IPS-NIHi7 (cell line): ENCODE data around the gene DDRGK1.

Source experiments
- DNase-seq: peaks from one replicate; pipeline ENCODE4 v3.0.0; 2012; ENCODE audit warnings: mixed read lengths; ENCODE audit errors: extremely low spot score

Gene DDRGK1

DNA sequence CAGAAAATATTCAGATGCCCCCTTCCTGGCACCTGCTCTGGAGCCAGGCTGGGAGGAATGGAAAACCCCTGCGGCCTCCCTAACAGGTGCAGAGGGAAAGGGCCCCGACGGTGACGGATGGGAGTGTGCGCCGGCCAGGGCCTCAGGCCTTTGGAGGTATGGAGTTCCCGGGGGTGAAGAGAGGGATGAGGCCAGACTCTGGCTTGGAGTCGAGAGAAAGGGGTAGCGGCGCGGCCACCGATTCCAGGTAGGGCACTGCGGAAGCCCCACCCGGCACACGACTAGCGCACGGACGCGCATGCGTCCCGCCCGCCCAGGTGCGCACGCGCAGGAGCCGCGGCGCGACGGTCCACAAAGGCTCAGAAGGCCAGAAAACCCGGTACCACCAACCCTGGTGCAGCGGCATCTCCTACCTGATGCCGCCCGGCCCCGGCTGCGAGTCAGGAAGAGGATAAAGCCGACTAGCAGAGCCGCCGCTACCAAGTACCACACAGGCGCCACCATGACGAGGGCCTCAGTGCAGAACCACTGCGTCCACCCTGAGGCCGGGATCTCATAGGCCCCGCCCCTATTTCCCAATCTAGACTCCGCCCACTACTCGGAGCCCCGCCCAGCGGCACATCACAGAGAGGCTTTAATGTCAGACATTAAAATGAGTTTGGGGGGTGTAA lies at the start of gene DDRGK1:
TSS of gene DDRGK1 (minus strand) at position 559 of the 671 bp plus-strand sequence. CDS start at position 504, 55 bp downstream.
- DNase-seq = peak; percentile 93

DNA sequence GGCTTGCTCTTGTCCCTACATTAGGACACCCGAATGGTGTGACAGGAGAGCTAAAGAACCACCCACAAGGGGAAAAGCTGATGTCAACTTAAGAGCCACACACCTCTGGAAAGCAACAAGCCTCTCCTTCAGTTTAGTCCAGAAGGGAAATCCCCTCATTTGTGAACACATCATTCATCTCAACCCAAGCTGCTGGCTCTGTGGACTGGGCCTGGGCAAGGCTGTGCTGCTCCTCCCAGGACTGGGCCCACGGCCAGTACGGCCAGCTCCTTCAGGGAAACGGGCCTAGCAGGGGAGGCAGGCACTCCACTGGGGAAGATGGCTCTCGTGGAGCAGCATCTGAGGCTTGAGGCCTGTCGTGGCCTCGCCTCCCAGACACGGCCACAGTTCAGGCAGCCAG lies 47.3 kb upstream of the DDRGK1 start:
- no peak for DNase-seq

DNA sequence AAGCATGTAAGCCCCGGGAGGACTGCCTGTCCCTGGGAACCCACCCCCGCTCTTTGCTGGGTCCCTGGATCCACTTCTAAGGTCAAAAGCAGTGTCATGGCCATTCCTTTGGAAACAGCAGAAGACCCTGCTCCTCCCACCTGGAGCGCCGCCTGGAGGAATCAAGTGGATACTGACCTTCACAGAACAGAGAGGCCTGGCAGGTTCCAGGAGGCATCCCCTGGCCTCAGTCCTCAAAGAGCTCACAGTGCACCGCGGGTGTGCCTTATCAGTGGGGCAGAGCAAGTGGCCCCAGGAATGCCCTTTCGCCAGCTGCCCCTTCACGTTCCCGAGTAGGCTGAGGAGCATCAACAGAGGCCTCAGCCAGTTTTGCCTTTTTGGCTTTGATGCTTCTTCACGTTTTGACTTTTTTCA lies 45.6 kb upstream of the DDRGK1 start:
- peak; percentile 92 for DNase-seq

DNA sequence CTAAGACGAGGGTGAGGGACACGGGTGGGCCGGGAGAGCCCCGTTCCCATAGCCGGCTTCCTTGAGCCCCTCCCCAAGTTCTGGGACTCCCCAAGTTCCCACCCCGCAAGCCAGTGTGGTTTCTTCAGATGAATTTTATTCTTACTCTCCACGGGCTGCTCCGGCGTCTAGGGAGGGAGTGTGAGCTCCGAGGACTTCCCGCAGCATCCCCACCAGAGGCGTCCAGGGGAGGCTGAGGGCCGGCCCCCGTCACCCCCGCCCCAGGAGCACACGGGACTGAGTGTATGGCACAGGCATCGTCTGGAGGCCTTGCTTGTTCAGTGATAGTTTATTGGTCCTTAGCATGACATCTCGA lies 44.5 kb upstream of the DDRGK1 start:
- peak; percentile 22 for DNase-seq

DNA sequence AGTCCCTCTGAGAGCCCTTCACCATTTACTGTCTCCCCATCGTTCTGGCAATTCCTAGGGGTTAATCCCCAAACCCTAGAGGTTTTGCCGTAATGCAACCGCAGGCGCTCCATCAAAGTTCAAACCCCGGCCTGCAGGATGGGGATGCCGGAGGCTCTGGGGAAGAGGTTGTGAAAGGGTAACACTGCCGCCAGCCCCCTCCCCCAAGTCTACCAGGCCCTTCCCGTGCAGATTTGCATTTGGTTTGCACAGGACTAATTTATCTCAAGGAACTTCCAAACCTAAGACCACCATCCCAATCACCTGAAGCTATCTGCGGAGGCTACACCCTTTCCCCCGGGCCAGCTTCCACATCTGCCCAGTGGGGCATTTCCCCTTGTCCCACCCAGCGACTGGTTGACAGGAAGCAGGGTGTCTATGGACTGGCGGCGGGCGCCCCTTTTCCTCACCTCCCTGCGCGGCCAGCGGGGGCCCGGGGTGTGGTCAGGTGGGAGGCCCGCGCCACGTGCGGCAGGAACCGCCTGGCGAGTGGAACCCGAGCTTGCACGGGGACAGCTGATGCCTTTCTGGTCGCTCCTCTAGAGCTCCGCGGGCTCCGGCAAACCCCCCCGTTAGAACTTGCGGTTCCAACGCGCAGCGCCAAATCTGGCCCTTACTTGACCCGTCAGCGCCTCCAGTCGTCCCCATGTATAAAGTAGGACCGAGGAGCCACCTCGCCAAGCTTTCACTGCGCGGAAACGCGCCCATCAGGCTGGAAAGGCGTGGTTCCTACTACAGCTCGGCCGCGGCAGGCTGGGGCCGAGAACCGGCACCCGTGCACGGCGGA lies 43.9 kb upstream of the DDRGK1 start:
- peak; percentile 75 for DNase-seq

DNA sequence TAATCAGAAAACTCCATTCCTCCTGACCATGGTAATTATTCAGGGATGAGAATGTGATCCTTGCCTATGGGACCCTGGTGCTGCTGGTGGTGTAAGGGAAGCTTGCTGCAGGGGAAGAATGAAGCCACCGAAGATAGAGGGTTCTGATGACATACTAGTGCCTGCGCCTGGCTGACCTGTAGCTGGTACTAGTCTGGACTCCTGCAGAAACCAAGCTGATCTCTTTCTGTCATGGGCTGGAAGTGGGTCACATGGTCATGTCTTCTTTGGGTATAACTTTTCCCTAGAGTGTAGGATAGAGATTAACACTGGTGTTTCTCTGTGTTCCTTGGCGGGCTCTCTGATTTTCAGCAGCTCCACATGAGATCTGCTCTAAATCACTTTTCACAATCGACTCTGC lies 43.2 kb upstream of the DDRGK1 start:
- no peak for DNase-seq

DNA sequence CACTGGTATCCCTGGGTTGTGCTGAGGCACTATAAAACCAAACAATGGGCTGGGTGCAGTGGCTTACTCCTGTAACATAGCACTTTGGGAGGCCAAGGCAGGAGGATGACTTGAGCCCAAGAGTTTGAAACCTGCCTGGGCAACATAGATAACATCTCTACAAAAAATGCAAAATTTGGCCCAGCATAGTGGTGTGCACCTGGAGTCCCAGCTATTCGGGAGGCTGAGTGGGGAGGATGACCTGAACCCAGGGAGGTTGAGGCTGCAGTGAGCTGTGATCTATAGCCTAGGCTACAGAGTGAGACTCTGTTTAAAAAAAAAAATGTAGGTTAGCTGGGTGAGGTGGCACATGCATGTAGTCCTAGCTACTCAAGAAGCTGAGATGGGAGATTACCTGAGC lies 42.2 kb upstream of the DDRGK1 start:
- no peak for DNase-seq

DNA sequence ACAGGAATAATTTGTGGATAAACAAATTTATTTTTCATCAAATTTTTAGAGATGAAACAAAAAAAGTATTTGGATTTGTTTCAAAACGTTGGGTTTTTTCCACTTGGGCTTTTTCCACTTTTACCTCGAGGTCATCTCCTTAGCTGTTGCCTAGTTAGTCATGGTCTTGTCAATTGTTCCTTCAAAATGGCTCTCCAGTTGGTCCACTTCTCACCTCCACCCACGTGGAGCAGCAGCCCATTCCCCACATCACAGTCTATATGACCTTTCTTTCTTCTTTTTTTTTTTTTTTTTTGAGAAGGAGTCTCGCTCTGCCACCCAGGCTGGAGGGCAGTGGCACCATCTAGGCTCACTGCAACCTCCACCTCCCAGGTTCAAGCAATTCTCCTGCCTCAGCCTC lies 41.2 kb upstream of the DDRGK1 start:
- DNase-seq = no peak

DNA sequence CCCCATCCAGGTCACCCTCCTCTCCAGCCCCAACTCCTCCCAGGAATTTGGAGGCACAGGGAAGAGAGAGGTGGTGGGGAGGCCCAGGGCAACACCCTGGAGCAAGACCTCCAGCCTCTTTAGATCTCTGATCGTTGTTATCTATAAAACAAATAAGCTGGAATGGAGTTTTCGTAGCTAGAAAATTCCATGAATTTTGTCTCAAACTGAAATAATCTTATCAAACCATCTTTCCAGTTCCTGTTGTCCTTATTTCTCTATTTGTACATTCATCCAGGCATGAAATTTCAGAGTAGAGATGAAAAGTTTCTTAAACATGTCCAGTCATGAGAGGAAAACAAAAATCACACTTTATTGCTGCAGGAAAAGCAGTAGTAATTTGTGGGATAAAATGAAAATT lies 40.7 kb upstream of the DDRGK1 start:
- no peak for DNase-seq

DNA sequence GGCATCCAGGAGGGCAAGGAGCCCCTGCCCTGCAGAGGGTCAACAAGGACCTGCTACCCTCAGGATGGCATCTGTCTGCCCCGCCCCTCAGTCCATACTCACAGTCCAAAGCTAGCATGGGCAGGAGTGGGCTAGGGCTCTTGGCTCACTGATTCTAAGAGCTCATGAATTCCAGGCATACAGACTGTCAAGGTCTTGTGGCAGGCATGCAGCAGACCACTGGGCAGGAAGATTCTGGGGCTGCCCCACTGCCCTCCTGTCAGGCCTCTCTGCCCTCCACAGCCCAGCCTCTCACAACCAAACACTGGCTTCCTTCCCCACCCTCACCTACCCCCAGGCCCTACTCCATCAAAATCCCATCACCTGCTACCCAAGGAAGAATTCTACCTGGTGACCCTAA lies 40.1 kb upstream of the DDRGK1 start:
- no peak for DNase-seq

DNA sequence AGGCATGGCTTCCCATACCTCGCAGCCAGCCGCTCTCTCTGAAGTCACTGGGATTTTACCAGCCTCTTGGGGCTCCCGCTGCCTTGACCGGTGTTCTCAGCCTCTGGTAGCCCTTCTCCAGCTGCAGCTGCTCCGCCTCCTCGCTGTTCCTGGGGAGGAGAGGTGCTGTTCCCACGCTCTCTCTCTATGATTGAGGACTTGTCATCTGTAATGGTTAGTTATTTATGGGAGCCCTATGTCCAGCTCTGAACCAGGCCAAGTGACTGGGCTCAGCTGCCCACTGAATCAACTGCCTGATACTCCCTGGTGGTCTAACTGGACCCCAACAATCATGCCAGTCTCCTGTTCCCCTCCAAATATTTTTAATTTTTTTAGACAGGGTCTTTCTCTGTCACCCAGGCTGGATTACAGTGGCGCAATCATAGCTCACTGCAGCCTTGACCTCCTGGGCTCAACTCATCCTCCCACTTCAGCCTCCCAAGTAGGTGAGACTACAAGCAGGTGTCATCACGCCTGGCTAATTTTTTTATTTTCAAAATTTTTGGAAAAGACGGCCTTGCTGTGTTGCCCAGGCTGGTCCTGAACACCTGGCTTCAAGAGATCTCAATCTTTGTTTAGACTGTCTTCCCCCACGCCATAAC lies 39.4 kb upstream of the DDRGK1 start:
- DNase-seq = no peak

DNA sequence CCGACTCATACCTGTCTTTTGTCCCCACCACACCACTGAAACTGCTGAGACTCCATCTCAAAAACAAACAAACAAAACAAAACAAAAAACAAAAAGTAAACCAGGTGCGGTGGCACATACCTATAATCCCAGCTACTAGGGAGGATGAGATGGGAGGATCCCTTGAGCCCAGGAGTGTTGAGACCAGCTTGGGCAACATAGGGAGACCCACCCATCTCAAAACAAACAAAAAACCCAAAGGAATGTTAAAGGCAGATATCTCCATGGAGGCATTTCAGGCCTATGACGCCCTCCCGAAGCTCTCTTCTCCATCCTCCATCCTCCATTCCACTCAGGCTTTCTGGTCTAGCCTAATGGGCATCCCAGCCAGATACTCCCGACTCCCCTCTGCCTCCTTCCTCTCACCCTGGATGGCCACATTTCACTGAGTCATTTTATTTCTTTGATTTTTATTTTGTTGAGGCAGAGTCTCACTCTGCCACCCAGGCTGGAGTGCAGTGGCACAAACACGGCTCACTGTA lies 37.8 kb upstream of the DDRGK1 start:
- no peak for DNase-seq

DNA sequence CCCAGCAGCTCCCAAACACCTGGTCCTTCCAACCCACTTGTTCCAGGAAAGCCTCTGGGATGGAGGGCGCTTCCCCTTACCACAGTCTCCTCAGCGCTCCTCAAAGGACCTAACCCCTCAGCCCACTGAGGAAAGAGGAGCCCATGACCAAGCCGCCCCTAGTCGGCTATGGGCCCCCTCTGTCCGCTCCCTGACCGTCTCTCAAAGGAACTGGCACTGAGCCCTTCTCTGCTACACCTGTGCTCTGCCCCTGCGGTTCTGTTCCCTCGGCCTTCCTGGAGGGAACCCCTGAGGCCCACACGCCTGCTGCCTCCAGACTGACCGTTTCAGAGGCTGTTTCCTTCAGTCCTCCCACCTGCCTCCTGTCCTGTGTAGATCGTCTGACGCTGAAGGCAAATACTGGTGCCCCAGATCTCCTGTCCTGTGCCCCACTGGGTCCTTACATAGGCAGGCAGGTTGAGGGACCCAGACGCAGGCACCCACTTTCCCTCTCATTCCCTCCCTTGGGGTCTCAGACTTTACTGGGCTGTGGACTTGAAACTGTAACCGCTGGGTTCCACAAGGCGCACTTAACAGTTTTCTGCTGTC lies 36.4 kb upstream of the DDRGK1 start:
- no peak for DNase-seq

DNA sequence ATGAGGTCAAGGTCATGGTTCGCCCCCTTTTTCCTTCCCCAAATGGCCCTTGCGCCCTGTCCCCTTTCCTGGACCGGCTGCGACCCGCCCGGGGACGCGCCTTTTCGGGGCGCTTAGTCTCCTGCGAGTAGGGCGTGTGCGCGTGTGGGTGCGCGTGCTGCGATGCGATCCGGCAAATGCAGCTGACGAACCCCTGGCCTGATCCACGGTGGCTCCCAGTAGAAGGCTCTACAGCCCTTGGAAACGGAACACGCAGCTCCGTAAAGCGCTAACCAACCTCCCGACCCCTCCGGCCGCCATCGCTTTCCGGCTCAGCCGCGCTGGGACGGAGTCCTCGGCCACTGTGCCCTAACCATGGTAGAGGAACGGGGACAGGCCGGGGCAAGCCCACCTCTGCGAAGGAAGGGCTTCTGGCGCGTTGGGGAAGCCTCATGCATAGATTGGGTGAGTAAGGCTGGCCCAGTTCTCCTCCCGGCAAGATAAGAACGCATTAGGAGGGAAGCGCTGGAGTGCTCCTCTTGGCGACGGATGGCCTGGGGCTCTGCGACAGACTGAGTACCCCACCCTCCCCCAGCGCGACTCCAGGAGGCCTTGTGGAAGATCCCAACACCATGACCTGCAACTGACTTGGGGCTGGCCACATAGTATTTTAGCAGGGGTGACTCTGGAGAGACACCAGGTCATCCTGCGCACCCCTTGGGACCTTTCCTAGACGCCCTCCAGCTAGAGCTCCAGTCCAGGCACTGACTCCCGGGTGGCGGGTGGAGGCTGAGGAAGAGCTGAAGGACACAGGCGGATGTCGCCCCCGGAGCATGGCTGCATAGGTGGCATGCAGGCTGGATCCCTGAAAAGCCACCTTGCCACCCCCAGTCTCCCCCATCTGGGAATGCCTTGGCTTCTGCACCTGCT lies 35.6 kb upstream of the DDRGK1 start:
- DNase-seq = peak; percentile 43

DNA sequence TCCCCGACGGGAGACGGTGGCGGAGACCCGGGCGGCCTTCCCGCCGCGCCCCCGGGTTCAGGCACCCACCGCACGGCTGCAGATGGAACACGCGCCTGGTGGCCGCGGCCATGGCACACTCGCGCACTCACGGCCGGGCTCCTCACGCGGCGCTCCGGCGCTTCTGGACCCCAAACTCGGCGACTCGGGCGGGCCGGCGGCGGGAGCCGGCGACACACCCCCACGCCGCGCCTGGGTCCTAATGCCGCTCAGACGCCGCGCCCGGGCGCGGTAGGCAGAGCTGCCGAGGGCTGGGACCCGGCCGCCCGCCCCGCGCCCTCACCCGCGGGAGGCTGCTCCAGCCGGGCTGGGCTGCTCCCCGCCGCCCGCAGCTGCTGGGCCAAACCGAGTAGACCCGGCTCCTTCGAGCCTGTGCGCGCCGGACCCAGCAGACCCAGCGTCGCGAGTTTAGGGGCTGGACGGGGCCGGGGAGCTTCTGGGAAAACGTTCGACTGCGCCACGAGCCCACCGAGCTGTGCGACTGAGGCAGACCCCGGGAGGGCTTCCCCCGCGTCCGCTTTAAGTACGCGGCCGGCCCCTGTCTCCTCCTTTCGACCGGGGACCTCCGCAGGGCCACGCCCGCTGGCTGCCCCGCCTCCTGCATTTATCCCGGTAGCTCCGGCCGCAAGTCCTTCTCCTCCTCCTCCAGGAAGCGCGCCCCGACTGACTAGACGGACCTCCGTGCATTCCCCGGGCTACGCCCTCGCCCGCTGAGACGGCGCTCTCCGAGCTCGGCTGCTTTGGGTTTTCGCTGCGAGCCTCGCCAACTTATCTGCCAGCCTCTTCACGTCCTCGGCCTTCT lies 34.8 kb upstream of the DDRGK1 start, which contains the start of gene SLC4A11:
TSS of gene SLC4A11 (minus strand) at position 165 of the 841 bp plus-strand sequence. CDS start at position 112, 53 bp downstream.
- DNase-seq = peak; percentile 80

DNA sequence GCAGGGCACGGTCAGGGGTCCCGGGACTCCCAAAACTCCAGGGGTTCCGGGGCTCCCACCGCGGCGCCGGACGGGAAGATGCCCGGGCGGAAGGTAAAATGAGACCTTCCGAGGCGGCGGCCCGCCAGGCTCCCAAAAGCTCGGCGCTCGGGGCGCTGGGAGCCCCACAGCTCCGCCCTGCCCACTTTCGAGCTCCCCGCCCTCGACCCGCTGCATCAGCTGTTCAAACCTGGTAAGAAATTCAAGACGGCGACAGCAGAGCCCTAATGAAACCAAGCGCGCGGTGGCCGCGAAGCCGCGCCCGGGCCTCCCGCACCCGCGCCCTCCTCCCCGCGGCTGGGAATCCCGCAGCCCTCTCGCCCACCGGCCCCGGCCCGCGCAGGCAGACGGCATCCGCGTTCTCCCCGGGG lies 34.1 kb upstream of the DDRGK1 start:
- peak; percentile 54 for DNase-seq

DNA sequence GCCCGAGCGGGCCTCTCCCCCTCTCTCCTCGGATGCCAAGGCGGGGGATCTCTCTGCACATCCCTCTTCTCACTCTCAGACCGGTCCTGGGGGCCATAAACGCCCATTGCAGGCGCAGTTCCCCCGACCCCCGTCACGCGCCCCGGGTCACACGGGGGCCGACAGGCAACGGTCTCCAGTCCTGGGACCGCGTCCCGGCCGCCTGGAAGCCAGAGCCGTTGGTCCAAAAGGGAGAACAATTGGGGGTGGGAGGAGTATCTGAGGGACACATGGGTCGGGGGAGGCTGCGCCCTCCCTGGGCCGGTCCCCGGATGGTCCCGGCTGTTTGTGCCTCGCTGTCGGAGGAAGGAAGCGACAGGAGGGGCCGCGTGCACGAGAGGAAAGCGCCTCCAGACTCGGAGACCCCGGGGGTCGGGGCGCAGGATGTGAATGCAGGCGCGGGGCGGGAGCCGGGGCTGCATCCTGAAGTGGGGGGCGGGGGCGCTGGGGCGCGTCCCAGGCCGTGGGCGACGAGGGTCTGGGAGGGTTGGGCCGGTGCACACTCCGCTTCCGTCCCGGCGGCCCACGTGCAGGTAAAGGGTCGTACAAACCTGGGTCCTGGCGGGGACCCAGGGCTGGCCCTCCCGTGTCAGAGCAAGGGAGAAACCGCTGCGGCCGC lies 33.6 kb upstream of the DDRGK1 start:
- peak; percentile 33 for DNase-seq

DNA sequence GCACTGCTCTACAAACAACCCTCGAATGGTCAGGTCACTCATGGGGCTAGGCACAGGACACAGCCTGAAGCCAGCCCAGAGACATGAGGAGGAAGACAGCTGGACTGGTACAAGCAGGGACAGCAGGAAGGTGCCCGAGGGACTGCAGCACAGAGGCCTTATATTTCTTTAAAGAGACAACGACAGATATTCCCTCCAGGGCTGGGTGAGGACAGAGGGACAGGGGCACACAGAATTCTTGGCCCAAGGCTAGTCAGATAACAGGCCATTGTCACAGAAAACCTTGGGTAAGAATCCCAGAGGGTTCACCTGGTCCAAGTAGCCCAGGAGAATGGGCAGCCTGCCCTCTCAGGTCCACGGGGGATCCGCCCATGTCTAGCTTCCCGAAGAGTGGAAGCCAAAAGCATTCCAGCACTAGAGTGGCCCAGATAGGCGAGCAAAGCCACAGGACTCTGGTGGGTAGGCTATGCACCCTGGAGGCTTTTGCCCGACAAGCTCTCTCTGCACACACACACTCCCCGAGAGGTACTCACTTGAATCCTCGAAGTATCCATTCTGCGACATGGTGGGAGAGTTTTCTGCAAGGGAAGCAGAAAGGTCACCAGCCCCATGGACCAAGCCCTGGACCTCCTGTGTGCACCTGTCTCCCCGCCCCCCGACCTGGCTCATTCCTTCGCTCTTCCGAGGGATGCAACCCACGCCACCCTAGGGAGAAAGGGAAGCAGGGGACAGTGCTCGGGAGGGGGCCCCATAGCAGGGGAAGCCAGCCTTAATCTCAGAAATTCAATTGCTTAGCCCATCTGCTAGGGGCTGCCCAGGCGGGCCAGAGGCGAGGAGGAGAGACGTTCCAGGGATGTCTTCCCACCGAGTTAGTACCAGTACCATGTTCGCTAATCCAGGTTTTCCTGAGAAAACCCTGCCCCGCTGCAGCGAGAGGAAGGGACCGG lies 32.8 kb upstream of the DDRGK1 start:
- no peak for DNase-seq
